Hepatocyte (in vitro differentiated cells): ENCODE measurements around the gene SLAMF8. TPM values are rescaled to one million over a fixed set of nuclear protein-coding genes. Genes with fewer than 3 reads are reported as not detected.

Source experiments
- DNase-seq: peaks from one replicate; pipeline ENCODE4 v3.0.0-alpha.2; 2016; ENCODE audit warnings: low spot score
- H2AFZ ChIP-seq: fragments of 200-600 bp; sonication (generic); 2 replicates; pipeline ENCODE4 v1.6.0; 2016; ENCODE audit warnings: antibody characterized with exemption, mild to moderate bottlenecking
- H3K27ac ChIP-seq: fragments of 200-600 bp; sonication (generic); 2 replicates; pipeline ENCODE4 v1.5.1; 2016; ENCODE audit warnings: mild to moderate bottlenecking
- H3K27me3 ChIP-seq: fragments of 200-600 bp; sonication (generic); 2 replicates; pipeline ENCODE4 v1.6.1; 2016
- H3K36me3 ChIP-seq: fragments of 200-600 bp; sonication (generic); replicated peaks from 2 replicates; pipeline ENCODE4 v1.5.1; 2016; ENCODE audit warnings: low read depth; ENCODE audit not compliant: insufficient read depth
- H3K4me1 ChIP-seq: fragments of 200-600 bp; sonication (generic); 2 replicates; pipeline ENCODE4 v1.5.1; 2016; ENCODE audit warnings: mild to moderate bottlenecking, moderate library complexity; ENCODE audit not compliant: insufficient read depth
- H3K4me2 ChIP-seq: fragments of 200-600 bp; sonication (generic); 2 replicates; pipeline ENCODE4 v1.6.0; 2016
- H3K4me3 ChIP-seq: fragments of 200-600 bp; sonication (generic); 2 replicates; pipeline ENCODE4 v1.5.1; 2016; ENCODE audit warnings: mild to moderate bottlenecking
- H3K79me2 ChIP-seq: fragments of 200-600 bp; sonication (generic); 2 replicates; pipeline ENCODE4 v1.6.0; 2017; ENCODE audit warnings: mild to moderate bottlenecking
- H3K9me2 ChIP-seq: fragments of 200-600 bp; sonication (generic); replicated peaks from 2 replicates; pipeline ENCODE4 v1.6.0; 2017; ENCODE audit warnings: mild to moderate bottlenecking; ENCODE audit not compliant: insufficient read depth
- H3K9me3 ChIP-seq: fragments of 200-600 bp; sonication (generic); 2 replicates; pipeline ENCODE4 v1.5.1; 2016; ENCODE audit warnings: low read depth, mild to moderate bottlenecking
- H4K20me1 ChIP-seq: fragments of 200-600 bp; sonication (generic); 2 replicates; pipeline ENCODE4 v1.6.0; 2016; ENCODE audit warnings: mild to moderate bottlenecking; ENCODE audit not compliant: insufficient read depth, poor library complexity, severe bottlenecking
- EZH2 ChIP-seq: fragments of 200-600 bp; sonication (generic); IDR thresholded peaks from 2 replicates; pipeline ENCODE4 v1.6.1; 2016; ENCODE audit warnings: antibody characterized with exemption, mild to moderate bottlenecking, borderline replicate concordance
- EZH2phosphoT487 ChIP-seq: fragments of 200-600 bp; sonication (generic); IDR thresholded peaks from one replicate; pipeline ENCODE4 v1.6.1; 2018; ENCODE audit warnings: antibody characterized with exemption, mild to moderate bottlenecking, low read depth, moderate library complexity; ENCODE audit not compliant: unreplicated experiment, severe bottlenecking
- WGBS: methylation state at CpG from one replicate; pipeline ENCODE4 v1.1.6; 2016; ENCODE audit warnings: low lambda C conversion rate; ENCODE audit errors: missing lambda C conversion rate; 5-methylcytosine and 5-hydroxymethylcytosine counted together
- polyA plus RNA-seq: library from polyadenylated mRNA; unstranded; fragments of >200 nt; fragmentation: Nextera tagmentation; extraction: Ambion mirVana; gene quantifications from 2 replicates; pipeline ENCODE4 v1.2.1, GENCODE V29; 2016
- total RNA-seq: library from RNA; depleted of rRNA; stranded (reverse); fragments of >200 nt; gene quantifications from 2 replicates; pipeline ENCODE4 v1.2.3, GENCODE V29; 2014
- TF ChIP-seq, protein P1 (sequence below): fragments of 200-600 bp; sonication (generic); IDR thresholded peaks from 2 replicates; pipeline ENCODE4 v1.5.1; 2016; ENCODE audit warnings: antibody characterized with exemption, mild to moderate bottlenecking; ENCODE audit not compliant: poor library complexity

Gene SLAMF8
- total and polyA plus RNA-seq, 2 experiments from 2014 or later = 0.57 to 0.74 TPM

DNA sequence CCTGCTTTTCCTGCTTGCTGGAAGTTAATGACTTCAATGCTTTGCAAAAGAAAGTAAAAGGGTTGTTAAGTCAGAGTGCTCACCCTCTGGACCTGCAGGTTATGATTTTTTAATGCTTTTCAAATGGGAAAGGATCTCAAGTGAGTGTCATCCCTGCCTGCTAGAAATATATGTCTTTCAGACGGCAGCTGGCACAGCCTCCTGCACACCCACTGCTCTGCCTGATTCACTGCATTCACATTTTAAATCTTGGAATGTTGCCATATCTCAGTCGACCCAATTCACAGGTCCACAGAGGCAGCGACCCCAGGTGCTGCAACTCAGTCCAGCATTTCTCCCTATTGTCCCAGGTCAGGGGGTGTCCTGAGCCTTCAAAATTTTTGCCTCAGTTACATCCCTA lies 35.2 kb upstream of the SLAMF8 start:
- Histone ChIP-seq H3K27ac (no peak overlapping the region), H2AFZ (no peak overlapping the region), H3K79me2 (no peaks in the 10 kb centered on the region), H3K4me2 (no peak overlapping the region), H3K27me3 (peaks cover 26% of the 10 kb centered on the region), H4K20me1 (no peaks in the 10 kb centered on the region), H3K4me1 (no peaks in the 10 kb centered on the region), H3K36me3 (no peaks in the 10 kb centered on the region), H3K9me3 (no peaks in the 10 kb centered on the region), H3K9me2 (no peaks in the 10 kb centered on the region), H3K4me3 (no peak overlapping the region)
- 23% methylated on average over 3 of the region's 3 CpGs for WGBS
- TF ChIP-seq EZH2 (no peak), EZH2phosphoT487 (no peak)
- TF ChIP-seq, protein P1, sequence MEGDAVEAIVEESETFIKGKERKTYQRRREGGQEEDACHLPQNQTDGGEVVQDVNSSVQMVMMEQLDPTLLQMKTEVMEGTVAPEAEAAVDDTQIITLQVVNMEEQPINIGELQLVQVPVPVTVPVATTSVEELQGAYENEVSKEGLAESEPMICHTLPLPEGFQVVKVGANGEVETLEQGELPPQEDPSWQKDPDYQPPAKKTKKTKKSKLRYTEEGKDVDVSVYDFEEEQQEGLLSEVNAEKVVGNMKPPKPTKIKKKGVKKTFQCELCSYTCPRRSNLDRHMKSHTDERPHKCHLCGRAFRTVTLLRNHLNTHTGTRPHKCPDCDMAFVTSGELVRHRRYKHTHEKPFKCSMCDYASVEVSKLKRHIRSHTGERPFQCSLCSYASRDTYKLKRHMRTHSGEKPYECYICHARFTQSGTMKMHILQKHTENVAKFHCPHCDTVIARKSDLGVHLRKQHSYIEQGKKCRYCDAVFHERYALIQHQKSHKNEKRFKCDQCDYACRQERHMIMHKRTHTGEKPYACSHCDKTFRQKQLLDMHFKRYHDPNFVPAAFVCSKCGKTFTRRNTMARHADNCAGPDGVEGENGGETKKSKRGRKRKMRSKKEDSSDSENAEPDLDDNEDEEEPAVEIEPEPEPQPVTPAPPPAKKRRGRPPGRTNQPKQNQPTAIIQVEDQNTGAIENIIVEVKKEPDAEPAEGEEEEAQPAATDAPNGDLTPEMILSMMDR = no peak
- no peak for DNase-seq

- no peak for DNase-seq
- H3K9me3 ChIP-seq = no peaks in the 10 kb centered on the region
Observed at GRCh38 chr1:159795534-159795933, 31.1 kb upstream of the SLAMF8 start.

GRCh38 chr1:159798893-159799292 lies 27.8 kb upstream of the SLAMF8 start:
- Histone ChIP-seq H2AFZ (no peak overlapping the region), H4K20me1 (no peaks in the 10 kb centered on the region), H3K27me3 (peaks cover 30% of the 10 kb centered on the region), H3K36me3 (no peaks in the 10 kb centered on the region), H3K9me2 (no peaks in the 10 kb centered on the region), H3K79me2 (no peaks in the 10 kb centered on the region), H3K4me1 (no peaks in the 10 kb centered on the region), H3K9me3 (no peaks in the 10 kb centered on the region), H3K4me2 (no peak overlapping the region), H3K4me3 (no peak overlapping the region), H3K27ac (no peak overlapping the region)
- WGBS = 0% methylated on average over 2 of the region's 2 CpGs
- TF ChIP-seq, protein P1 = peak; percentile 86
- TF ChIP-seq EZH2 = no peak
- peak; percentile 82 for DNase-seq

More at GRCh38 chr1:159795534-159795933, 31.1 kb upstream of the SLAMF8 start:
- Histone ChIP-seq H3K79me2 (no peaks in the 10 kb centered on the region), H3K4me1 (no peaks in the 10 kb centered on the region), H3K9me2 (no peaks in the 10 kb centered on the region), H3K4me3 (no peak overlapping the region), H3K36me3 (no peaks in the 10 kb centered on the region), H2AFZ (no peak overlapping the region), H3K27me3 (peaks cover 39% of the 10 kb centered on the region), H3K27ac (no peak overlapping the region), H3K4me2 (no peak overlapping the region), H4K20me1 (no peaks in the 10 kb centered on the region)
- WGBS = 49% methylated on average over 5 of the region's 5 CpGs
- TF ChIP-seq EZH2 (no peak), EZH2phosphoT487 (no peak)
- TF ChIP-seq, protein P1 = no peak

- TF ChIP-seq EZH2 = no peak
- TF ChIP-seq, protein P1 = no peak
- no peak for TF ChIP-seq EZH2phosphoT487
- Histone ChIP-seq H2AFZ (no peak overlapping the region), H3K79me2 (no peaks in the 10 kb centered on the region), H4K20me1 (no peaks in the 10 kb centered on the region), H3K36me3 (no peaks in the 10 kb centered on the region), H3K4me1 (no peaks in the 10 kb centered on the region), H3K4me2 (no peak overlapping the region), H3K9me2 (no peaks in the 10 kb centered on the region), H3K27ac (no peak overlapping the region), H3K9me3 (no peaks in the 10 kb centered on the region), H3K4me3 (no peak overlapping the region), H3K27me3 (peaks cover 29% of the 10 kb centered on the region)
- DNase-seq = no peak
- WGBS = over 99% methylated on average over 4 of the region's 4 CpGs
Observed at GRCh38 chr1:159799446-159799985, 27.2 kb upstream of the SLAMF8 start.
